B cell (primary cell): Measurements from ENCODE around the gene FAM131C.

Experiments
- EZH2 ChIP-seq: IDR thresholded peaks from 2 replicates; pipeline ENCODE4 v1.6.1; 2012; ENCODE audit warnings: borderline replicate concordance, low read depth, mild to moderate bottlenecking, moderate library complexity, low read length; ENCODE audit not compliant: insufficient read depth, poor library complexity, severe bottlenecking
- TF ChIP-seq, protein P1 (sequence below): fragments of 200-600 bp; IDR thresholded peaks from one replicate; pipeline ENCODE4 v1.8.0; 2022; ENCODE audit warnings: antibody characterized with exemption, mild to moderate bottlenecking

DNA sequence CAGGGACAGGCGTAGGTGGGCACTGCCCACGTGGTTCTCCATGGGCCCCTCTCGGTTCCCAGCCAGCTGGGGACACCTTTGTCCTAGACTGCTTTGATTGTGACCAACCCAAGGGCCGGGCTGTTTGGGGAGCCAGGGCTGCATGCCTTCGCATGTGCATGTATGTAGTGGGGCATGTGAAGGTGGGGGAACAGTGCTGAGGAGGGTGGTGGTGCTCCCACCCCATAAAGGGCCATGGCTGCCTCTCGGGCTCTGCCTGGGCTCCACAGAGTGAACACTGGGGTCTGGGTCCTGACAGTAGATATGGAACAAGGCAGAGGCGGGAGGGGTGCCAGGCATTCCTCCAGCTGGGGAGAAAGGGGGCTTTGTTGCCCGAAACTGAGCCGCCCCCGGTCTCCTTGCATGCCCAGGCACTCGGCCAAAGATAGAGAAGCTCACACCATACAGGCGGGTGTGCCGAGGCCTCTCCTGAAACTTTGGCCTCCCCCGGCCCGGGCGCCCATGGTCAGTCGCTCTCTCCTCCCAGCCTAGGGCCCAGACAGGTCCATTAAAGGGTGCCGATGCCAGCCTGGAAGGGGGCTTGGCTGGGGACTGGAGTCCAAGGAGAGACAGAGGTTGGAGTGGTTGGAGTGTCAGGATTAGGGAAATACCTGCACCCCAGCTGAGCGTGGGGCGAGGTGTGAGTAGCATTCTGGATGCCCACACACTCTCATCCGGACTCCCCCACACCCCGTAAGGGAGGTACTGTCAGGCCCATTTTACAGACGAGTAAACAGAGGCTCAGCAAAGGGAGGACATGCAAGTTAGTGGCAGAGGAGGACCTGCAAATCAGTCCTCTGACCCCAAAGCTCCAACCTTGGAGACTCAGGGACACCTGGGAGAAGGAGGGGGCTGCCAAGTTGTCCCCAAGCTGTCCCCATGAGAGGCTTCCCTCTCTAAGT is 41.3 kb upstream of the FAM131C start:
- TF ChIP-seq, protein P1, sequence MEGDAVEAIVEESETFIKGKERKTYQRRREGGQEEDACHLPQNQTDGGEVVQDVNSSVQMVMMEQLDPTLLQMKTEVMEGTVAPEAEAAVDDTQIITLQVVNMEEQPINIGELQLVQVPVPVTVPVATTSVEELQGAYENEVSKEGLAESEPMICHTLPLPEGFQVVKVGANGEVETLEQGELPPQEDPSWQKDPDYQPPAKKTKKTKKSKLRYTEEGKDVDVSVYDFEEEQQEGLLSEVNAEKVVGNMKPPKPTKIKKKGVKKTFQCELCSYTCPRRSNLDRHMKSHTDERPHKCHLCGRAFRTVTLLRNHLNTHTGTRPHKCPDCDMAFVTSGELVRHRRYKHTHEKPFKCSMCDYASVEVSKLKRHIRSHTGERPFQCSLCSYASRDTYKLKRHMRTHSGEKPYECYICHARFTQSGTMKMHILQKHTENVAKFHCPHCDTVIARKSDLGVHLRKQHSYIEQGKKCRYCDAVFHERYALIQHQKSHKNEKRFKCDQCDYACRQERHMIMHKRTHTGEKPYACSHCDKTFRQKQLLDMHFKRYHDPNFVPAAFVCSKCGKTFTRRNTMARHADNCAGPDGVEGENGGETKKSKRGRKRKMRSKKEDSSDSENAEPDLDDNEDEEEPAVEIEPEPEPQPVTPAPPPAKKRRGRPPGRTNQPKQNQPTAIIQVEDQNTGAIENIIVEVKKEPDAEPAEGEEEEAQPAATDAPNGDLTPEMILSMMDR: no peak
- TF ChIP-seq EZH2: no peak
